Measurements from ENCODE around the gene KIRREL3.

DNA sequence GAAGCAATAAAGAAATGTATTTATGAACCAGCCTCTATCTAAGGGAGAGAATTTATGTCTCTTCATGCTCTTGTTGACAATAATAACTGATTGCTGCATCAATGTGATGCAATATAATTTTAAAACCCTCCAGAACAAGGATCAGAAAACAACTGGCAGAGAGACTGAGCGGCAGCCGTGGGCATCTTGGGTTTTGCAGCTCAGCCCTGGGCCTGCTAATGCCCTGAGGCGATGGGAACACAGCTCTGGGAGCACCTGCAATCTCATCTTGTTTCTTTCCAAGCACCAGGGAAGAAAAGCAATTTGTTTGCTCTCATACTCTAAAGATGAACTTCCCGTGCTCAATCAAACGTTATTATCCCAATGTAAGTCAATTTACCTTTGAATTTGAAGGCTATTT lies 399.4 kb downstream of the KIRREL3 start:
- TF ChIP-seq CTCF (IDR thresholded peaks at IDR 0.05) (no peak), RXRA (IDR thresholded peaks at IDR 0.05; ENCODE audit: borderline replicate concordance, low read depth) (no peak), MAX (IDR thresholded peaks at IDR 0.05; ENCODE audit: low read depth) (no peak), TAF1 (IDR thresholded peaks at IDR 0.05; ENCODE audit: borderline replicate concordance, low read depth, low read length) (no peak), EP300 (IDR thresholded peaks at IDR 0.05; ENCODE audit: borderline replicate concordance in 1 of 2, low read depth in 1 of 2, low read length in 1 of 2) (no peak), GABPA (IDR thresholded peaks at IDR 0.05; ENCODE audit: low read depth) (no peak)
- TF ChIP-seq, protein P1, sequence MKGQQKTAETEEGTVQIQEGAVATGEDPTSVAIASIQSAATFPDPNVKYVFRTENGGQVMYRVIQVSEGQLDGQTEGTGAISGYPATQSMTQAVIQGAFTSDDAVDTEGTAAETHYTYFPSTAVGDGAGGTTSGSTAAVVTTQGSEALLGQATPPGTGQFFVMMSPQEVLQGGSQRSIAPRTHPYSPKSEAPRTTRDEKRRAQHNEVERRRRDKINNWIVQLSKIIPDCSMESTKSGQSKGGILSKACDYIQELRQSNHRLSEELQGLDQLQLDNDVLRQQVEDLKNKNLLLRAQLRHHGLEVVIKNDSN (IDR thresholded peaks at IDR 0.05; ENCODE audit: borderline replicate concordance, low read depth): no peak
- TF ChIP-seq, protein P2, sequence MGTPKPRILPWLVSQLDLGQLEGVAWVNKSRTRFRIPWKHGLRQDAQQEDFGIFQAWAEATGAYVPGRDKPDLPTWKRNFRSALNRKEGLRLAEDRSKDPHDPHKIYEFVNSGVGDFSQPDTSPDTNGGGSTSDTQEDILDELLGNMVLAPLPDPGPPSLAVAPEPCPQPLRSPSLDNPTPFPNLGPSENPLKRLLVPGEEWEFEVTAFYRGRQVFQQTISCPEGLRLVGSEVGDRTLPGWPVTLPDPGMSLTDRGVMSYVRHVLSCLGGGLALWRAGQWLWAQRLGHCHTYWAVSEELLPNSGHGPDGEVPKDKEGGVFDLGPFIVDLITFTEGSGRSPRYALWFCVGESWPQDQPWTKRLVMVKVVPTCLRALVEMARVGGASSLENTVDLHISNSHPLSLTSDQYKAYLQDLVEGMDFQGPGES (IDR thresholded peaks at IDR 0.05; ENCODE audit: low read depth, low read length): no peak

All from SK-N-SH (cell line).